ENCODE measurements around the gene SURF1. TPM values are rescaled to one million over a fixed set of nuclear protein-coding genes. Genes with fewer than 3 reads are reported as not detected.

Gene SURF1
- total and polyA plus RNA-seq, 9 of the 15 experiments (the other 6 are each of a cell fraction or from before 2014, with no cell fraction given) = 16.1 to 31.3 (median 20.9) TPM

DNA sequence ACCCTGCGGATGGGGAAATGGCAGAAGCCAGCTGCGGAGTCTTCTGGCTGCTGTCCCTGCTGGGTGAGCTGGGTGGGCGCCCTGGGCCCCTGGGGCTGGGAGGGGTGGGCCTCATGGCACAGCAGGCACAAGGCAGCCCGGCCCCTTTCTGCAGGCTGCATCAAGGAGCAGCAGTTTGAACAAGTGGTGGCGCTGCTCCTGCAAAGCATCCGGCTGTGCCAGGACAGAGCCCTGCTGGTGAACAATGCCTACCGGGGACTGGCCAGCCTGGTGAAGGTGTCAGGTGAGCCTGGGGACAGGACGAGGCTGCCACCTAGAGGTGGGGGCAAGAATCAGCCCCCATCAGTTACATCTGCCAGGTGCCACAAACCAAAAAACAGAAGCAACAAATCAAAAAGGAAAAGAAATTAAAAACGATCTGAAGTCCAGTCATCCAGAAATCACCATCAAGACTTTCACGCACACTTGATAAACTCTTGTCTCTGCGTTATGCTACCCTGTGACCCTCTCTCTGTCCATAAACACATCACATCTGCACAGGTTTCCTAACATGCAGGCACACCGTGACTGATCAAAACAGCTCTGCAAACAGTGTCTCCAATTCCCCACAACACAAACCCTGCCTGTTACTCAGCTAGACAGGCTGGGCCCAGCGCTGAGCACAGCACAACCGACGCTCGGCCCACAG is 47.6 kb upstream of the SURF1 start:
- H3K9me3 ChIP-seq (replicated peaks; ENCODE audit: control insufficient read depth, insufficient read depth, low read depth, low read length) = no peaks in the 10 kb centered on the region
- no peak overlapping the region for H3K4me3 ChIP-seq
- H3K4me2 ChIP-seq (ENCODE audit: insufficient read depth, low read length) = no peak overlapping the region
- H3K27me3 ChIP-seq (ENCODE audit: control insufficient read depth in 2 of 2, insufficient read depth in 2 of 2, low read length in 2 of 2) = no peaks in the 10 kb centered on the region
- intact Hi-C loops (cut with micrococcal nuclease) = no loop called here
- 0 out of 4 replicates have a peak overlapping the region, but pooled peaks of 1 of the 2 experiments have one; percentile 37 for H3K9ac ChIP-seq (ENCODE audit: insufficient read depth in 1 of 2, low read depth in 2 of 2, low read length in 2 of 2)
- 77% methylated on average over 15 of the region's 16 CpGs for WGBS (ENCODE audit: insufficient coverage, low coverage, missing lambda C conversion rate)
- peaks cover 9% of the 10 kb centered on the region for H4K20me1 ChIP-seq (replicated peaks; ENCODE audit: control insufficient read depth, insufficient read depth, low read length)
- ChIA-PET POLR2A (interaction anchor here (0.9 to 1.2 kb wide), 2 partner anchors 10 to 56 kb away, joined by 3 read pairs; partner anchors contain the start of genes MED22 and RPL7A), CTCF (ENCODE audit: low intra/inter-chr PET ratio) (interaction anchor here (0.6 to 1.8 kb wide), 6 partner anchors 35 to 591 kb away, joined by 3 to 9 read pairs (median 3); no protein-coding TSS in a partner anchor)
- in situ Hi-C loops (cut with MboI) = no loop called here
- FAIRE-seq (peak; percentile 37), DNase-seq (ENCODE audit: extremely low read depth in 1 of 4, low spot score in 3 of 4) (peak; percentile 53 to 66 (median 56)), ATAC-seq (peak; percentile 72)
- H3K27ac ChIP-seq (ENCODE audit: extremely low read depth, low read depth, low read length) = no peak overlapping the region
- BruUV-seq (replicated peaks) = no TSS peak
- H2AFZ ChIP-seq (ENCODE audit: low read depth, low read length) = no peak overlapping the region
- H3K36me3 ChIP-seq (ENCODE audit: control insufficient read depth, insufficient read depth, low read length) = peaks cover 57% of the 10 kb centered on the region; the same call in 2 of the 3 replicates
- no peaks in the 10 kb centered on the region for H3K9me1 ChIP-seq (ENCODE audit: control insufficient read depth, insufficient read depth, low read length)
- no peaks in the 10 kb centered on the region for H3K79me2 ChIP-seq (ENCODE audit: control insufficient read depth, insufficient read depth, low read length)
- peaks cover 0 to 26% of the 10 kb centered on the region in 2 experiments; a peak in 3 of 5 replicates for H3K4me1 ChIP-seq (replicated peaks in 1 of 2; ENCODE audit: control insufficient read depth in 2 of 2, insufficient read depth in 2 of 2, low read length in 2 of 2)
- TF ChIP-seq EWSR1 (IDR thresholded peaks at IDR 0.05; ENCODE audit: borderline replicate concordance, low read depth, partially characterized antibody) = no peak
- TF ChIP-seq RBM25 (IDR thresholded peaks at IDR 0.05; ENCODE audit: low read depth, low read length, severe bottlenecking) = no peak
- TF ChIP-seq, protein P1, sequence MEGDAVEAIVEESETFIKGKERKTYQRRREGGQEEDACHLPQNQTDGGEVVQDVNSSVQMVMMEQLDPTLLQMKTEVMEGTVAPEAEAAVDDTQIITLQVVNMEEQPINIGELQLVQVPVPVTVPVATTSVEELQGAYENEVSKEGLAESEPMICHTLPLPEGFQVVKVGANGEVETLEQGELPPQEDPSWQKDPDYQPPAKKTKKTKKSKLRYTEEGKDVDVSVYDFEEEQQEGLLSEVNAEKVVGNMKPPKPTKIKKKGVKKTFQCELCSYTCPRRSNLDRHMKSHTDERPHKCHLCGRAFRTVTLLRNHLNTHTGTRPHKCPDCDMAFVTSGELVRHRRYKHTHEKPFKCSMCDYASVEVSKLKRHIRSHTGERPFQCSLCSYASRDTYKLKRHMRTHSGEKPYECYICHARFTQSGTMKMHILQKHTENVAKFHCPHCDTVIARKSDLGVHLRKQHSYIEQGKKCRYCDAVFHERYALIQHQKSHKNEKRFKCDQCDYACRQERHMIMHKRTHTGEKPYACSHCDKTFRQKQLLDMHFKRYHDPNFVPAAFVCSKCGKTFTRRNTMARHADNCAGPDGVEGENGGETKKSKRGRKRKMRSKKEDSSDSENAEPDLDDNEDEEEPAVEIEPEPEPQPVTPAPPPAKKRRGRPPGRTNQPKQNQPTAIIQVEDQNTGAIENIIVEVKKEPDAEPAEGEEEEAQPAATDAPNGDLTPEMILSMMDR (IDR thresholded peaks at IDR 0.05 in 2 of 3, conservative IDR thresholded peaks at IDR 0.05 in 1 of 3; ENCODE audit: insufficient read depth in 2 of 3, low read depth in 1 of 3, low read length in 3 of 3) = peak; percentile 65 to 87 (median 77)
- TF ChIP-seq BMI1 (IDR thresholded peaks at IDR 0.05; ENCODE audit: low read length) = no peak
- TF ChIP-seq RBFOX2 (IDR thresholded peaks at IDR 0.05; ENCODE audit: low read depth, low read length) = 0 out of 2 replicates have a peak, but pooled peaks have one; percentile 5
- no peak for TF ChIP-seq AFF4 (CRISPR knock-in tag; IDR thresholded peaks at IDR 0.05)
- 0 out of 2 replicates have a peak, but pooled peaks have one; percentile 18 for TF ChIP-seq RB1 (IDR thresholded peaks at IDR 0.05; ENCODE audit: low read depth)
- peak; percentile 60 for TF ChIP-seq SUPT5H (IDR thresholded peaks at IDR 0.05)
- TF ChIP-seq POLR2G (IDR thresholded peaks at IDR 0.05; ENCODE audit: low read depth, low read length) = peak; percentile 72
- peak; percentile 42; the same call in 1 of the 2 replicates for TF ChIP-seq STAG1 (CRISPR knock-in tag; IDR thresholded peaks at IDR 0.05; ENCODE audit: borderline replicate concordance)
- 0 out of 2 replicates have a peak, but pooled peaks have one; percentile 25 for TF ChIP-seq KLF16 (IDR thresholded peaks at IDR 0.05)
- no peak for TF ChIP-seq SP1 (CRISPR knock-in tag; IDR thresholded peaks at IDR 0.05)
- peak; percentile 31 for TF ChIP-seq CTCFL (IDR thresholded peaks at IDR 0.05; ENCODE audit: borderline replicate concordance, insufficient read depth, low read depth, low read length, poor library complexity, severe bottlenecking)
